ENCODE data around the gene TOR1AIP1. TPM values are rescaled to one million over a fixed set of nuclear protein-coding genes. Genes with fewer than 3 reads are reported as not detected.
A peak's percentile ranks its signal among the peaks of the same experiment; 100 is the strongest.

TOR1AIP1 gene
- total RNA-seq, 1 experiment from 2014 or later = 17.3 TPM

GRCh38 chr1:179953974-179954492 is 71.9 kb downstream of the TOR1AIP1 start:
- Mint-ChIP-seq H3K4me1 (peaks cover 24% of the 10 kb centered on the region), H3K9me3 (no peaks in the 10 kb centered on the region), H3K4me3 (peak overlapping the region; percentile 85), H3K27ac (peak overlapping the region; percentile 94), H3K36me3 (no peaks in the 10 kb centered on the region), H3K27me3 (ENCODE audit: low read depth) (no peaks in the 10 kb centered on the region)
- DNase-seq (ENCODE audit: low spot score) (no peak), ATAC-seq (peak; percentile 0; the same call in 1 of the 2 replicates)
- ChIA-PET POLR2A (interaction anchor here (1.4 kb wide), 1 partner anchor 72 kb away, joined by 11 read pairs; the partner anchor contains the start of gene TOR1AIP1), CTCF (interaction anchor here (1.0 kb wide), 2 partner anchors 139 to 144 kb away, joined by 4 to 6 read pairs; no protein-coding TSS in a partner anchor)
- TF ChIP-seq, protein P1, sequence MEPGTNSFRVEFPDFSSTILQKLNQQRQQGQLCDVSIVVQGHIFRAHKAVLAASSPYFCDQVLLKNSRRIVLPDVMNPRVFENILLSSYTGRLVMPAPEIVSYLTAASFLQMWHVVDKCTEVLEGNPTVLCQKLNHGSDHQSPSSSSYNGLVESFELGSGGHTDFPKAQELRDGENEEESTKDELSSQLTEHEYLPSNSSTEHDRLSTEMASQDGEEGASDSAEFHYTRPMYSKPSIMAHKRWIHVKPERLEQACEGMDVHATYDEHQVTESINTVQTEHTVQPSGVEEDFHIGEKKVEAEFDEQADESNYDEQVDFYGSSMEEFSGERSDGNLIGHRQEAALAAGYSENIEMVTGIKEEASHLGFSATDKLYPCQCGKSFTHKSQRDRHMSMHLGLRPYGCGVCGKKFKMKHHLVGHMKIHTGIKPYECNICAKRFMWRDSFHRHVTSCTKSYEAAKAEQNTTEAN (CRISPR knock-in tag; IDR thresholded peaks at IDR 0.05) = no peak
- no peak for TF ChIP-seq ESRRA (CRISPR knock-in tag; IDR thresholded peaks at IDR 0.05; ENCODE audit: borderline replicate concordance)
- no peak for TF ChIP-seq SOX15 (CRISPR knock-in tag; IDR thresholded peaks at IDR 0.05)
- no peak for TF ChIP-seq NFATC4 (CRISPR knock-in tag; IDR thresholded peaks at IDR 0.05)
- no peak for TF ChIP-seq NR2C2 (CRISPR knock-in tag; IDR thresholded peaks at IDR 0.05)
- no peak for TF ChIP-seq JAZF1 (CRISPR knock-in tag; IDR thresholded peaks at IDR 0.05)
- TF ChIP-seq TP53 (CRISPR knock-in tag; IDR thresholded peaks at IDR 0.05) = no peak
- TF ChIP-seq JUN (CRISPR knock-in tag; IDR thresholded peaks at IDR 0.05) = no peak
- no peak for TF ChIP-seq ZNF416 (CRISPR knock-in tag; IDR thresholded peaks at IDR 0.05)
- no peak for TF ChIP-seq IRF2 (CRISPR knock-in tag; IDR thresholded peaks at IDR 0.05; ENCODE audit: borderline replicate concordance, low read depth)
- TF ChIP-seq ZNF219 (CRISPR knock-in tag; IDR thresholded peaks at IDR 0.05; ENCODE audit: borderline replicate concordance) = no peak

DNA sequence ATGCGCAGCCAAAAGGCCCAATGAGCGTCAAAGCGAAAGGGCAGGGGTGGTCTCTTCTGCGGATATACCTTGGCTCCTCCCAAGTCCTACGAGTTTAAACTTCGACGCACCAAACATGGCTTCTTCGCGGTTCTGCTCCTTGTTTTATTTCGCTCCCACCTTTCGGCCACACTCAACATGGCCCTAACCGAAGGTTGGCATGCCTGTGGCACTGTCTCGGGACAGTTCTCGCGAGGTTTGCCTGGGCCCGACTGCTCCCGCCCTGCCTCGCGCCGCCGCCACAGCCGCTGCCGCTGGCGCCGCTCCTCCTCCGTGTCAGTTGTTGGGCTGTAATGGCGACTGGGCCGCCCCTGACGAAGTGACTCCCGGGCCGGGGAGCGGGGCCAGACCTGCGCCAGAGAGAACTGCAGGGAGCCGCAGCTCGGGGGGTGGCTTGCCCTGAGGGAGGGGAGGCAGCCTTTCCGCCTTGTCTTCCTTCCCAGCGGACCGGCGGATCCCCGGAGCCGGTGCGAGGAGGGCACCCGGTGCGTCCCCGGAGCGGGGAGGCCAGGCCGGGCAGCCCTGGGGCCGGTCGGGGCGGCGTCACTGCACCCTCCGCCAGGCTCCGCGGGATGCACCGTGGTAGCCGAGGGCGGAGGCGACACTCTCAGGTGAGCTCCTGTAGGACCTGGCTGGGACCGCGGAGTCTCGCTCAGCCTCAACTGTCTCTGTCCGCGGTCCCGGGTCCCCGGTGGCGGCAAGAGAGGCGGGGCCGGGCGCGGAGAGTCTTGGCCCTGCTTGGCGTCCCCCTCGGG is 72.6 kb downstream of the TOR1AIP1 start, which contains the start of gene CEP350:
TSS of gene CEP350 (plus strand) at position 318 of the 794 bp plus-strand sequence. CDS start 31,372 bp downstream, outside the sequence.
- peak within 1 kb of the TSS; percentile 95 for H3K27ac Mint-ChIP-seq
- H3K4me3 Mint-ChIP-seq = peak within 1 kb of the TSS; percentile 85
- ChIA-PET POLR2A (interaction anchor here (1.4 kb wide), 1 partner anchor 72 kb away, joined by 11 read pairs; the partner anchor contains the start of gene TOR1AIP1), CTCF (interaction anchor here (1.0 kb wide), 2 partner anchors 140 to 145 kb away, joined by 4 to 6 read pairs; no protein-coding TSS in a partner anchor)
- H3K4me1 Mint-ChIP-seq = peaks cover 24% of the 10 kb centered on the region
- peak; percentile 98 for DNase-seq (ENCODE audit: low spot score)
- no peaks in the 10 kb centered on the region for H3K9me3 Mint-ChIP-seq
- no peaks in the 10 kb centered on the region for H3K27me3 Mint-ChIP-seq (ENCODE audit: low read depth)
- H3K36me3 Mint-ChIP-seq = no peaks in the 10 kb centered on the region
- peak; percentile 97 for ATAC-seq
- TF ChIP-seq, protein P2, sequence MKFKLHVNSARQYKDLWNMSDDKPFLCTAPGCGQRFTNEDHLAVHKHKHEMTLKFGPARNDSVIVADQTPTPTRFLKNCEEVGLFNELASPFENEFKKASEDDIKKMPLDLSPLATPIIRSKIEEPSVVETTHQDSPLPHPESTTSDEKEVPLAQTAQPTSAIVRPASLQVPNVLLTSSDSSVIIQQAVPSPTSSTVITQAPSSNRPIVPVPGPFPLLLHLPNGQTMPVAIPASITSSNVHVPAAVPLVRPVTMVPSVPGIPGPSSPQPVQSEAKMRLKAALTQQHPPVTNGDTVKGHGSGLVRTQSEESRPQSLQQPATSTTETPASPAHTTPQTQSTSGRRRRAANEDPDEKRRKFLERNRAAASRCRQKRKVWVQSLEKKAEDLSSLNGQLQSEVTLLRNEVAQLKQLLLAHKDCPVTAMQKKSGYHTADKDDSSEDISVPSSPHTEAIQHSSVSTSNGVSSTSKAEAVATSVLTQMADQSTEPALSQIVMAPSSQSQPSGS (CRISPR knock-in tag; IDR thresholded peaks at IDR 0.05; ENCODE audit: borderline replicate concordance, low read depth) = no peak
- TF ChIP-seq NR2C2 (CRISPR knock-in tag; IDR thresholded peaks at IDR 0.05) (no peak), ZNF263 (CRISPR knock-in tag; IDR thresholded peaks at IDR 0.05; ENCODE audit: low read depth) (peak; percentile 37; the same call in 1 of the 2 replicates), SMAD4 (CRISPR knock-in tag; IDR thresholded peaks at IDR 0.05) (no peak), ELF4 (CRISPR knock-in tag; IDR thresholded peaks at IDR 0.05; ENCODE audit: low read depth) (no peak; the same call in 1 of the 2 replicates), ATF6 (CRISPR knock-in tag; IDR thresholded peaks at IDR 0.05) (no peak), PRRX2 (CRISPR knock-in tag; IDR thresholded peaks at IDR 0.05) (no peak), KAT7 (CRISPR knock-in tag; IDR thresholded peaks at IDR 0.05; ENCODE audit: borderline replicate concordance) (peak; percentile 97), NFATC4 (CRISPR knock-in tag; IDR thresholded peaks at IDR 0.05) (no peak), SP1 (CRISPR knock-in tag; conservative IDR thresholded peaks at IDR 0.05) (peak; percentile 79), TCF7 (CRISPR knock-in tag; IDR thresholded peaks at IDR 0.05; ENCODE audit: low read depth) (no peak), ZNF423 (CRISPR knock-in tag; IDR thresholded peaks at IDR 0.05) (no peak), E2F5 (CRISPR knock-in tag; IDR thresholded peaks at IDR 0.05) (peak; percentile 90)
- TF ChIP-seq, protein P1 (CRISPR knock-in tag; IDR thresholded peaks at IDR 0.05) = no peak
- TF ChIP-seq, protein P3, sequence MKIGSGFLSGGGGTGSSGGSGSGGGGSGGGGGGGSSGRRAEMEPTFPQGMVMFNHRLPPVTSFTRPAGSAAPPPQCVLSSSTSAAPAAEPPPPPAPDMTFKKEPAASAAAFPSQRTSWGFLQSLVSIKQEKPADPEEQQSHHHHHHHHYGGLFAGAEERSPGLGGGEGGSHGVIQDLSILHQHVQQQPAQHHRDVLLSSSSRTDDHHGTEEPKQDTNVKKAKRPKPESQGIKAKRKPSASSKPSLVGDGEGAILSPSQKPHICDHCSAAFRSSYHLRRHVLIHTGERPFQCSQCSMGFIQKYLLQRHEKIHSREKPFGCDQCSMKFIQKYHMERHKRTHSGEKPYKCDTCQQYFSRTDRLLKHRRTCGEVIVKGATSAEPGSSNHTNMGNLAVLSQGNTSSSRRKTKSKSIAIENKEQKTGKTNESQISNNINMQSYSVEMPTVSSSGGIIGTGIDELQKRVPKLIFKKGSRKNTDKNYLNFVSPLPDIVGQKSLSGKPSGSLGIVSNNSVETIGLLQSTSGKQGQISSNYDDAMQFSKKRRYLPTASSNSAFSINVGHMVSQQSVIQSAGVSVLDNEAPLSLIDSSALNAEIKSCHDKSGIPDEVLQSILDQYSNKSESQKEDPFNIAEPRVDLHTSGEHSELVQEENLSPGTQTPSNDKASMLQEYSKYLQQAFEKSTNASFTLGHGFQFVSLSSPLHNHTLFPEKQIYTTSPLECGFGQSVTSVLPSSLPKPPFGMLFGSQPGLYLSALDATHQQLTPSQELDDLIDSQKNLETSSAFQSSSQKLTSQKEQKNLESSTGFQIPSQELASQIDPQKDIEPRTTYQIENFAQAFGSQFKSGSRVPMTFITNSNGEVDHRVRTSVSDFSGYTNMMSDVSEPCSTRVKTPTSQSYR (CRISPR knock-in tag; IDR thresholded peaks at IDR 0.05) = 0 out of 2 replicates have a peak, but pooled peaks have one; percentile 43

All from WTC11 (cell line).